HS-5 (cell line): Measurements from ENCODE around the gene UNC45B.
"Not testable (repeated sequence)": the region's sequence is repeated elsewhere in the genome, so short reads cannot be mapped to it uniquely, and the experiment has no call there.

ENCODE experiments used
- DNase-seq: peaks from one replicate; pipeline ENCODE4 v3.0.0-alpha.2; 2012; ENCODE audit warnings: low read depth

UNC45B gene

GRCh38 chr17:35214631-35215273, 67.1 kb downstream of the UNC45B start:
- DNase-seq, result no peak

GRCh38 chr17:35217107-35217506, 69.5 kb downstream of the UNC45B start:
- no peak for DNase-seq

- no peak for DNase-seq
Measured at GRCh38 chr17:35218915-35219314, 71.3 kb downstream of the UNC45B start.

- no peak for DNase-seq
Measured at GRCh38 chr17:35222452-35222851, 74.8 kb downstream of the UNC45B start.

- DNase-seq, result no peak
Measured at GRCh38 chr17:35224436-35224835, 76.8 kb downstream of the UNC45B start.

DNA sequence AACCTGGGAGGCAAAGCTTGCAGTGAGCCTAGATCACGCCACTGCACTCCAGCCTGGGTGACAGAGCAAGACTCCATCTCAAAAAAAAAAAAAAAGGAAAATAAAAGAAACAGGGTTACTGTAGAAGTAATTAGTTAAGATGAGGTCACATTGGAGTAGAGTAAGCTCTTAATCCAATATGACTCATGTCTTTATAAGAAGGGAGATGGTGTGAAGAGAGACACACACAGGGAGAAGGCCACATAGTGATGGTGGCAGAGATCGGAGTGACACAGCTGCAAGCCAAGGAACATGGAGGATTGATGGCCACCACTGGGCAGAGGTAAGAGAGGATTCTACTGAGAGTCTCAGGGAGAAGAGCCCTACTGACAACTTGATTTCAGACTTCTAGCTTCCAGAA, 79.9 kb downstream of the UNC45B start:
- no peak for DNase-seq

GRCh38 chr17:35229638-35230037, 82.0 kb downstream of the UNC45B start:
- DNase-seq, result no peak

DNA sequence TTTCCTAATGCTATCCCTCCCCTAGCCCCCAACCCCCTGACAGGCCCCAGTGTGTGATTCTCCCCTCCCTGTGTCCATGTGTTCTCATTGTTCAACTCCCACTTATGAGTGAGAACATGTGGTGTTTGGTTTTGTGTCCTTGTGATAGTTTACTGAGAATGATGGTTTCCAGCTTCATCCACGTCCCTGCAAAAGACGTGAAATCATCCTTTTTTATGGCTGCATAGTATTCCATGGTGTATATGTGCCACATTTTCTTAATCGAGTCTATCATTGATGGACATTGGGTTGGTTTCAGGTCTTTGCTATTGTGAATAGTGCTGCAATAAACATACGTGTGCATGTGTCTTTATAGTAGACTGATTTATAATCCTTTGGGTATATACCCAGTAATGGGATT, 86.7 kb downstream of the UNC45B start:
- not testable (repeated sequence) for DNase-seq

DNA sequence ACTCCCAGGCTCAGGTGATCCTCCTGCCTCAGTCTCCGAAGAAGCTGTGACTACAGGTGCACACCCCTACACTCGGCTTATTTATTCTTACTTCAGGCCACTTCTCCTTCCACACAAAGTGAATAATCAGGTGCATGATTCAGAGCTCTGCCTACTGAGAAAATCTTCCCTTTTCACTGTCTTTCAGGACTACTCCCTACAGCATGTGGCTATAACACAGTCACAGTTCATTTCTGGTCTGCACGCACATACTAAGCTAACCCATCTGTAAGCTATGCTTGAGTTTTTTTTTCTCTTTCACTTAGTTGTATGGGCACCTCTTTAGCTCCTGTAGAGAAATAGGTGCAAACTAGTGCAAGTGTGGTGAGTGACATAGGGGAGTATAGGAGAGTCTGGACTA, 87.7 kb downstream of the UNC45B start:
- DNase-seq, result no peak

DNA sequence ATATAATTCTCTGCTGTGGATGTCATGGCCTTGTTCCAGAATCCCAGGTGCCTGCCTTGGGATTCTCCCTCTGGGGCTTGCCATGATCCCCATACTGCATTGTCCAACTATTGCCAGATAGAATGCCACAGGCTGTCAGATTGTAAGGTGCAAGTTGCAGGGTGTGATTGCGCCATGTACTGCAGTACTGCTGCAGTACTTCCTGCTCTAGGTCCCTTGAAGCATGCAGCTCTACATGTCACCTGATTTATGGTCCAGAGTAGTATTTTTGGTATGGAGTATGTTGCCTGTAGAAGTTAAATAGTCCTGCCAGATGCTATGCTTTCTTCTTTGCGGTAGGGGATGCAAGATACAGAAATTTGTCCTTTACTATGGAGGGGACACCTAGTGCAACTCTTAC, 88.3 kb downstream of the UNC45B start:
- no peak for DNase-seq

- no peak for DNase-seq
Measured at GRCh38 chr17:35236821-35237220, 89.2 kb downstream of the UNC45B start.

DNA sequence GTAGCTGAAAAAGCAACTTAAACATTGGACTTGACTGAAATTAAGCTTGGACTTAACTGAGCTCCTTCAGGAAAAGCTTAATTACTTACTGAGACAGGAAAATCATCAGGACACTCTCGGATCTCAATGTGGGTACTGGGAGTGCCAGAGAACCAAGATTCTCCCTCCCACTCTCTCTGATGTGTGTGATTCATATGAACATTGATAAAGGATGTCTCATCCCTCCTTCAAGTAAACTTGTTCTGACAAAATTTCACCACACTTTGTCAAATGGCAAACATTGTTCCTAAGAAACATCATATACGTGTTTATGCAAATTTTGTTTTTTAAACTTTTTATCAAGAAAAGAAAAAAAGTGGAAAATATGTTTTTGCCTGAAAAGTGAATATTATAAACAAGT, 91.2 kb downstream of the UNC45B start:
- DNase-seq, result no peak
